Liver (tissue), 3 donors: ENCODE measurements around the gene CBFA2T2.

ENCODE experiments used
- EGR1 ChIP-seq, 2 donors: IDR thresholded peaks; 2 replicates each; pipeline ENCODE4 v1.6.1; 2016 to 2018; ENCODE audit warnings: antibody characterized with exemption in 2 of 2, low read depth in 2 of 2
- GABPA ChIP-seq, 2 donors: IDR thresholded peaks in 1 of 2; conservative IDR thresholded peaks in 1 of 2; 2 replicates each; pipeline ENCODE4 v1.6.1; 2016; ENCODE audit warnings: antibody characterized with exemption in 2 of 2, mild to moderate bottlenecking in 1 of 2, moderate library complexity in 1 of 2
- JUND ChIP-seq, 2 donors: IDR thresholded peaks; 2 replicates each; pipeline ENCODE4 v1.6.1; 2016; ENCODE audit warnings: antibody characterized with exemption in 2 of 2
- RAD21 ChIP-seq, 2 donors: IDR thresholded peaks; 2 replicates each; pipeline ENCODE4 v1.6.1; 2016; ENCODE audit warnings: antibody characterized with exemption in 2 of 2, mild to moderate bottlenecking in 2 of 2
- SP1 ChIP-seq: IDR thresholded peaks from 2 replicates; pipeline ENCODE4 v1.6.1; 2018; ENCODE audit warnings: antibody characterized with exemption, mild to moderate bottlenecking
- TAF1 ChIP-seq: conservative IDR thresholded peaks from 2 replicates; pipeline ENCODE4 v1.6.1; 2016; ENCODE audit warnings: antibody characterized with exemption, mild to moderate bottlenecking
- YY1 ChIP-seq: IDR thresholded peaks from 2 replicates; pipeline ENCODE4 v1.6.1; 2016; ENCODE audit warnings: antibody characterized with exemption, mild to moderate bottlenecking
- TF ChIP-seq, protein P1 (sequence below): fragments of 150-350 bp; IDR thresholded peaks from 2 replicates; pipeline ENCODE4 v1.5.1; 2017; ENCODE audit warnings: improper control_type of control experiment, low read depth, low read length; ENCODE audit not compliant: missing input control
- TF ChIP-seq, protein P2 (sequence below): IDR thresholded peaks from 2 replicates; pipeline ENCODE4 v1.6.1; 2016; ENCODE audit warnings: antibody characterized with exemption
- TF ChIP-seq, protein P3 (sequence below): IDR thresholded peaks from 2 replicates; pipeline ENCODE4 v1.6.1; 2016; ENCODE audit warnings: antibody characterized with exemption
- TF ChIP-seq, protein P4 (sequence below): IDR thresholded peaks from 2 replicates; pipeline ENCODE4 v1.6.1; 2016; ENCODE audit warnings: antibody characterized with exemption, mild to moderate bottlenecking
- donor health status: healthy.
- donor health status: healthy.

DNA sequence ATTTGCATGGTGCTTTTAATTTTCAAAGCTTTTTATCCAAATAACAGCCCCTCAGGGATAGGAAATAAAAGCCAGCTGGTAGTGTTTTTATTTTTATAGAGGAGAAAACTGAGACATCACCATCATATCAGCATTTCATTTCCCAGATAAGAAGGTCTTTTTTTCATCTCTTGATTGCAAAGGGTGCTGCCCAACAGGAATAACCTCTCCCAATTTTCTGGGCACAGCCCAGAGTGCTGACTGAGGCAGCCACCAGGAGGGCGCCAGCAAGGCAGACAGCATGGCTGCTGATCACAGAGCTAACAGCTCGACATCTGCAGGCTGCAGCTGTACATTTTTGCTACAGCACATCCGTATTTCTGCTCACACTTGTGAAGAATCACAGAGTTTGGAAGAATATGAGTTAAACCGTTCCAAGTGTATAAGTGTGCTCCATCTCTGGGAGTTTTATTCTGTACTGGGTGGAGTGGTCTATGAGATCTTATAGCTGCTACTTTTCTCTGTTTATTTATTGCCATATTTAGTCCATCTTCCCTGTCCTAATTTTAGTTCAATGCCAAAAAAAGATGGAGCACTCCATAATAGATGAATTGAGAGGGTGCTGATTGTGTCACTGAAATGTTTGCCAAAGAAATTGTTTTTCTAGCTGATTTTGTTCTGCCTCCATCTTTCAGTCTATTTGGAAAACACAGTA, 86.7 kb downstream of the CBFA2T2 start:
- TF ChIP-seq TAF1 (no peak), YY1 (no peak), SP1 (no peak), GABPA (IDR thresholded peaks at IDR 0.05 in 1 of 2, conservative IDR thresholded peaks at IDR 0.05 in 1 of 2) (no peak), RAD21 (IDR thresholded peaks at IDR 0.05) (no peak), EGR1 (IDR thresholded peaks at IDR 0.05; ENCODE audit: low read depth in 2 of 2) (no peak), JUND (IDR thresholded peaks at IDR 0.05) (no peak)
- TF ChIP-seq, protein P1, sequence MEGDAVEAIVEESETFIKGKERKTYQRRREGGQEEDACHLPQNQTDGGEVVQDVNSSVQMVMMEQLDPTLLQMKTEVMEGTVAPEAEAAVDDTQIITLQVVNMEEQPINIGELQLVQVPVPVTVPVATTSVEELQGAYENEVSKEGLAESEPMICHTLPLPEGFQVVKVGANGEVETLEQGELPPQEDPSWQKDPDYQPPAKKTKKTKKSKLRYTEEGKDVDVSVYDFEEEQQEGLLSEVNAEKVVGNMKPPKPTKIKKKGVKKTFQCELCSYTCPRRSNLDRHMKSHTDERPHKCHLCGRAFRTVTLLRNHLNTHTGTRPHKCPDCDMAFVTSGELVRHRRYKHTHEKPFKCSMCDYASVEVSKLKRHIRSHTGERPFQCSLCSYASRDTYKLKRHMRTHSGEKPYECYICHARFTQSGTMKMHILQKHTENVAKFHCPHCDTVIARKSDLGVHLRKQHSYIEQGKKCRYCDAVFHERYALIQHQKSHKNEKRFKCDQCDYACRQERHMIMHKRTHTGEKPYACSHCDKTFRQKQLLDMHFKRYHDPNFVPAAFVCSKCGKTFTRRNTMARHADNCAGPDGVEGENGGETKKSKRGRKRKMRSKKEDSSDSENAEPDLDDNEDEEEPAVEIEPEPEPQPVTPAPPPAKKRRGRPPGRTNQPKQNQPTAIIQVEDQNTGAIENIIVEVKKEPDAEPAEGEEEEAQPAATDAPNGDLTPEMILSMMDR: no peak
- TF ChIP-seq, protein P2, sequence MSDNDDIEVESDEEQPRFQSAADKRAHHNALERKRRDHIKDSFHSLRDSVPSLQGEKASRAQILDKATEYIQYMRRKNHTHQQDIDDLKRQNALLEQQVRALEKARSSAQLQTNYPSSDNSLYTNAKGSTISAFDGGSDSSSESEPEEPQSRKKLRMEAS: no peak
- TF ChIP-seq, protein P3, sequence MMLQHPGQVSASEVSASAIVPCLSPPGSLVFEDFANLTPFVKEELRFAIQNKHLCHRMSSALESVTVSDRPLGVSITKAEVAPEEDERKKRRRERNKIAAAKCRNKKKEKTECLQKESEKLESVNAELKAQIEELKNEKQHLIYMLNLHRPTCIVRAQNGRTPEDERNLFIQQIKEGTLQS: no peak
- TF ChIP-seq, protein P4, sequence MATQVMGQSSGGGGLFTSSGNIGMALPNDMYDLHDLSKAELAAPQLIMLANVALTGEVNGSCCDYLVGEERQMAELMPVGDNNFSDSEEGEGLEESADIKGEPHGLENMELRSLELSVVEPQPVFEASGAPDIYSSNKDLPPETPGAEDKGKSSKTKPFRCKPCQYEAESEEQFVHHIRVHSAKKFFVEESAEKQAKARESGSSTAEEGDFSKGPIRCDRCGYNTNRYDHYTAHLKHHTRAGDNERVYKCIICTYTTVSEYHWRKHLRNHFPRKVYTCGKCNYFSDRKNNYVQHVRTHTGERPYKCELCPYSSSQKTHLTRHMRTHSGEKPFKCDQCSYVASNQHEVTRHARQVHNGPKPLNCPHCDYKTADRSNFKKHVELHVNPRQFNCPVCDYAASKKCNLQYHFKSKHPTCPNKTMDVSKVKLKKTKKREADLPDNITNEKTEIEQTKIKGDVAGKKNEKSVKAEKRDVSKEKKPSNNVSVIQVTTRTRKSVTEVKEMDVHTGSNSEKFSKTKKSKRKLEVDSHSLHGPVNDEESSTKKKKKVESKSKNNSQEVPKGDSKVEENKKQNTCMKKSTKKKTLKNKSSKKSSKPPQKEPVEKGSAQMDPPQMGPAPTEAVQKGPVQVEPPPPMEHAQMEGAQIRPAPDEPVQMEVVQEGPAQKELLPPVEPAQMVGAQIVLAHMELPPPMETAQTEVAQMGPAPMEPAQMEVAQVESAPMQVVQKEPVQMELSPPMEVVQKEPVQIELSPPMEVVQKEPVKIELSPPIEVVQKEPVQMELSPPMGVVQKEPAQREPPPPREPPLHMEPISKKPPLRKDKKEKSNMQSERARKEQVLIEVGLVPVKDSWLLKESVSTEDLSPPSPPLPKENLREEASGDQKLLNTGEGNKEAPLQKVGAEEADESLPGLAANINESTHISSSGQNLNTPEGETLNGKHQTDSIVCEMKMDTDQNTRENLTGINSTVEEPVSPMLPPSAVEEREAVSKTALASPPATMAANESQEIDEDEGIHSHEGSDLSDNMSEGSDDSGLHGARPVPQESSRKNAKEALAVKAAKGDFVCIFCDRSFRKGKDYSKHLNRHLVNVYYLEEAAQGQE: no peak
